GM21381 (cell line): Measurements from ENCODE around the gene CCSAP.
"Not testable (repeated sequence)": the region's sequence is repeated elsewhere in the genome, so short reads cannot be mapped to it uniquely, and the experiment has no call there.

ENCODE experiments used
- ATAC-seq: cut with Tn5 transposase; IDR thresholded peaks from one replicate; pipeline ENCODE4 v1.9.1; 2021; ENCODE audit warnings: mild to moderate bottlenecking, moderate library complexity; ENCODE audit not compliant: unreplicated experiment

Gene CCSAP, protein sequence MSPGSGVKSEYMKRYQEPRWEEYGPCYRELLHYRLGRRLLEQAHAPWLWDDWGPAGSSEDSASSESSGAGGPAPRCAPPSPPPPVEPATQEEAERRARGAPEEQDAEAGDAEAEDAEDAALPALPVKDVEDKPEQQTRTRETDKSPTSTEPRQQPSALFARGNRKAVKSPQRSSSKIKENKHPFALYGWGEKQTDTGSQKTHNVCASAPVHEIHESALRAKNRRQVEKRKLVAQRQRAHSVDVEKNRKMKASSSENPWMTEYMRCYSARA

DNA sequence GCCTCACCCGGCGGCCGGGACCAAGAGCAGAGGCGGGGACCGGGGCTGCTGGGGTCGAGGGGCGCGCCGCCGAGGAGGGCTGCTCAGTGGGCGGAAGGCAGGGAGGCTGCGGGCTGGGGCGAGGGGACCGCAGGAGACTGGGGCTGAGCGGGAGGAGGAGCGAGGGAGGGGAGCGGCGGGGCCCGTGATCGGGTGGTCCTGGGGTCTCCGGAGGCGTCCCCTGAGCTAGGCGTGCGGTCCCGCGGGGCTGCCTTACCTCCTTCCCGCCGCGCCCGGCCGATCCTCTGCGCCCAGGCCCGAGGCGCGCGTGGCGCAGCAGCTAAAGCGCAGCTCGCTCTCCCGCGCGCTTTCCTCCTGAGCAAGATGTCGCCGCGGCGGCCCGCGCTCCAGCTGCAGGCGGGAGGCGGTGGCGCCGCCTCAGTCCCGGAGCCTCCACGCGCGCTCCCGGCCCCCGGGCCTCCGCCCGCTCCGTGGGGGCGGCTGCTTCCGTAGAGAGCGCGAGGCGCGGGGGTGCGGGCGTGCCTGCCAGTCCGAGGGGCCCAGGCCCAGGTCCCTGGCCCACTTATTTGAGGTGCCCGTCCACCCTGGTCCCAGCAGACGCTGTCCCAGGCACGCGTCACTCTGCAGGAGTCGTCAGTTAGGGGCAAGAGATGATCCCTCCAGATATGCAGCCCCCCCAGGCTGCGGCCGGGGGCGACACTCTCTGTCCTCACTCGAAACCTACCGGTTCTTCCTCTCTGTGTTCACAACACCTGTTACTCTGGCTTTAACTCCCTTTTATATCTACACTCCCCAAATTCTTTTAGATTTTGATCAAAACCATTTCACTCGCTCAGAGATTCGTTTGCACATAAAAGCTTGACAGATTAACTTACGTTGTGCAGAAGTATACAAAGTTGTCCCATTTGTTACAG is at the start of gene CCSAP:
CCSAP (minus strand) TSS at position 392 of the 914 bp plus-strand sequence. CDS start 582 bp downstream, outside the sequence.
- ATAC-seq, result peak; percentile 38

DNA sequence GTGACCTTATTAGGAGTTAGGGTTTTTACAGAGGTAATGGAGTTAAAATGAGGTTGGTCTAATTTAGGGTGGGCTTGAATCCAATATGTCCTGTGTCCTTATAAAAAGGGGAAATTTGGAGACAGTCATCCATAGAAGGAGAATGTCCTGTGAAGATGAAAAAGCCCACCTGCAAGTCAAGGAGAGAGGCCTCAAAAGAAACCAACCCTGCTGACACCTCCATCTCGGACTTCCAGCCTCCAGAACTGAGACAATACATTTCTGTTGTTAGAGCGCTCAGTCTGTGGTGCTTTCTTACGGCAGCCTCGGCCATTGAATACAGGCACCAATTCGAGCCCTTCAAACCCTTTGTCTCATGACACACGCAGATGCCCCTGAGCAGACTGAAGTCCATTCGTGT is 47.3 kb upstream of the CCSAP start:
- ATAC-seq, result no peak

DNA sequence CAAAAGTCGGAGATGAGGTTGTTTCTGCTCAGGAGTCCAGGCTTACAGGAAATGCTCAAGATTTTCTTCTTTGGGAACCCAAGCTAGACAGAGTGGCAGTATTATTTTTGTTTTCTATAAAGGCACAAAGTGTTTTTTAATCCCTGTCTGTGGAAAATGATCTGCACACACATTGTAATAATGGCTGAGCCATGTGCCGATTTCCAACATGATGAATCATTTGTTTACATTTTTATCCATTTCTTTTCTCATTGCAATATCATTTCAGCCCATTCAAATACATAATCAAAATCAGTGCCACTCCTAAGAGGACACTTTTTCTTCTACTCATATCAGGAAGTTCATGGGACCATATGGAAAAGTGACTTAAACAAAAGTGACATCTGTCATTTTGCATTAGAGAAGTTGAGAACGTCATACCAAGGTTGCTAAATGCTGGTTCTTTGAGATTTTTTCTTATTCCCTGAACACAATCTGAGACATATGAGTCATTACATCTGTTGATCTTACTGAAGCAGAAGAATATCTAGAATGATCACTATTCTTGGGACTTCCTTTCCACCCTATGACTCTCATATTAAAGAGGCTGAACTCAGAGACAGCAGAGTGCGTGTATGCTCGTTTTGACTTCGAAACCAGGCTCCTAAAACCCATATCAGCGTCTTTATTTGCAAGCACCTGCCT is 46.2 kb upstream of the CCSAP start:
- no peak for ATAC-seq

DNA sequence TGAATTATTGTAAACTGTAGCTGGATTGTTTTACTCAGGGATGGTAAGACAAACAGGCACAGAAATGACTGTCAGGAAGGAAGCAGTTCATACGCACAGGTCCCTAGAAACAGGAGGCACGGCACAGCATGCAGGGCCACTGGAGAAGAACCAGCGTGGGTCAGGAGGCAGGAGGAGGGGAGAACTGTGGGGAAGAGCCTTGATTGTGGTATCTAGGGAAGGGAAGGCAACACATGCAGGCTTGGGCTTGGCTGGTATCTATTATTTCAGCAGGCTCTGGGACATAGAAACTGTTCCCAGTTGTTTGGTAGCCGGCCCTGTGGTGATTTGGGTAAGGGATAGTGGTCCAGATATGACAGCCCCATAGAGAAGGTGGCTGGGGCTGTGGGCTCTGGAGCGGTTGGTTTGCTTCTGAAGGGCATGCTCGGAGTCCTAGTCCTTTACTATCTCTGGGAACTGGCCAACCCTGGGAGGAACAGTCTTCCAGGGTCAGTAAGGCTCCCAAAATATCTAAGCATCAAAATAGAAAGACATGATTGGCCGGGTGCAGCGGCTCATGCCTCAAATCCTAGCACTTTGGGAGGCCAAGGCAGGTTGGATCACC is 43.1 kb upstream of the CCSAP start:
- ATAC-seq, result no peak

DNA sequence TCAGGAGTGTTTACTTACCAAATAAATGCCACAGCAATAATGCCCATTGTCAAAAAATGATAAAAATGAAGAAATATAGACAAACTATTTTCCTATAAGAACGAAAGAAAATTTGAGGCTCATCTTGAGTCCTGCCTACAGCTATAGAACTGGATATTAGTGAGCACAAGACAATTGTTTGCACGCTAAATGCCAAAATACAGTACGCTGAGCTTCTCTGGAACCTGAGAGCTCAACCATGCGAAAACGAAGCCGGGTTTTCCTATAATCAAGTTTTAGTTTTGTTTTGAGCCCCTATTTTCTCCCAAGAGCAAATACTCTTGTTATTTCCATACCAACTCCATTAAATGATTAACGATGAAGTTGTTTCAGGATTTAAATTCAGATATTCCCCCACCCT is 42.0 kb upstream of the CCSAP start:
- no peak for ATAC-seq

DNA sequence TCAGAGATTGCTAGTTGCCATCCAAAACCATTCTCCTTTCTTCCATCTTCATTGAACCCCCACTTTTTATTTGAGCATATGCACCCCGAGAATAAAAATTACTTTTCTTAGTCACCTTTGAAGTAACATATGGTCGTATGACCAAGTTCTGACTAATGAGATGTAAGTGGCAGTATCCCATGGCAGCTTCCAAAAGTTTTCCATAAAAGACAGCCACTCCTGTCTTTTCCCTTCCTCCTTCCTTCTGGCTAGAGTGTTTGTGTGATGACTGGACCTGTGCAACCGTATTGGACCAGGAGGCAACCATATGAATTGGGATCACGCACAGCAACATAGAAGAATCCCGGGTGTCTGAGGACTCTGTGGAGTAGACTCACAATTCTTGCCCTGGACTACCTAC is 41.1 kb upstream of the CCSAP start:
- ATAC-seq, result no peak

DNA sequence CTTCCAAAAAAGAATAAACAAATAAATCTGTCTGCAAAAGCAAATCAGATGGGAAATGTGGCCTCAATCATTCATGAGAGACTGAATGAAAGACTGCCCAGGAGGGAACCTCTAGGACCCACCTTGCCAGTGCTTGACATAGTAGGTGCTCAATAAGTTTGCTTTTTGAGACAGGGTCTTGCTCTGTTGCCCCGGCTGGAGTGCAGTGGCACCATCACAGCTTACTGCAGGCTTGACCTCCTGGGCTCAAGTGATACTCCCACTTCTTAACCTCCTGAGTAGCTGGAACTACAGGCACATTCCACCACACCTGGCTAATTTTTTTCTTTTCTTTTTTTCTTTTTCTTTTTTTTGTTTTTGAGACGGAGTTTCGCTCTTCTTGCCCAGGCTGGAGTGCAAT is 40.3 kb upstream of the CCSAP start:
- no peak for ATAC-seq

DNA sequence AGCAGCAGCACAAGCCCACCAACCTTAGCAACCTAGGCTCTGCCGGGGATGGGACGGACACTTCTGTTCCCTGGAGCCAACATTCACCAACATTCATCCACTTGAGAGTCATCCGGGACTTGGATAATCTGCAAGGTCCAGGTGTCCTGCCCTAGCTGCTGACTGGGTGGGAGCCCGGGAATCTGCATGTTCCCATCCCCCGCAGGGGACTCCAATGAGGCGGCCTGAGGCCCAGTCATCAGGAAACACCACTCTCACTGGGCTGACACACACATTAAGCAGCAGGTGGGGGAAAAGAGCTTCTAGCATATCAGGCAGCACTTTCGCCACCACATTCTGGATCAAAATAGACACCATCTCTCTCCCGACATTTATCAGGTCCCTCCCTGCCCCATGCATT is 38.4 kb upstream of the CCSAP start:
- ATAC-seq, result no peak

DNA sequence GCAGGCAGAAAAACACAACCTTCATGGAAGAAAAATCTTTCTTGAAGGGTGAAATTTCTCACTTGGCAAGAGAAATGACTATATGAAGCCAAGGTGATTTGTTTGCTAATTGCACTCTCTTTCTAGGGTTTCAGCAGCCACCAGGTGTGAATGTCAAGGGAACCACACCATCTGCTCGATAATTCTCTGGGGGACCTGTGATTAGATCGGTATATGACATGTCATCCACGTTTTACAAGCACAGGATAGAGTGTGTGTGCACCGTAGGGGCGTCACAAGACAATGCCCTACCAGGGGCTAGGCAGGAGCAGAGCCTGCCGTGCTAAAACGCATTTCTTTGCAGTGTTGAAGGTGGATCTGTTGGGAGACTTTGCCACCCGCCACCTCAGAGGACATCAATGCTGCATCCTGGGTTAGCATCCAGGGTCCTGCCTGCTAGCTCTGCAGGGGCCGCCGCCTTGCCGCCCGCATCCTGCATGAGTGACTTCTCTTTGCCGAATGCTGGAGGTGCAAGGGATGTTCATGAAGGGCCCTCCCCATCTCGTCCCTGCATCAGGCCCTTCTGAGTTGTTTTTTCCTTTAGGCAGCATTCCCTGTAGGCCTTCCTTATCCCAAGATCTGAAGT is 37.8 kb upstream of the CCSAP start:
- ATAC-seq, result no peak

DNA sequence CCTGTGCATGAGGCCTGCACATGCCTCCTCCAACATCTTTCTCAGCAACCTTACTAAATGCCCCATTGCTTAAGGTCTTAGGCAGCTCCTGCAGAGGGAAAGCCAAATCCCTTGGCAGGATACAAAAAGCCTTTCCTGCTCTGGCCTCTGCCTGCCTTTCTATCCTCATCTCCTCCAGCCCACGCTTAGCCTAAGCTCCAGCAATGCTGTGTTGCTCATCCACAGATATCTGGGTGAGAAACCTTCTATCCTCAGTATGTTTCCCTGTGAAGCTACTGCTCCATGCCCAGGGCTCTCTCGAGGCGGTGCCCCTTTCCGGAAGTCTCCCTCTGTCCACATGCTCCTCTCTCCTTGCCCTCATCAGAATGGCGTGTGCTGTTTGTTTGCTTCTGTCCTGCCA is 37.0 kb upstream of the CCSAP start:
- ATAC-seq, result no peak

DNA sequence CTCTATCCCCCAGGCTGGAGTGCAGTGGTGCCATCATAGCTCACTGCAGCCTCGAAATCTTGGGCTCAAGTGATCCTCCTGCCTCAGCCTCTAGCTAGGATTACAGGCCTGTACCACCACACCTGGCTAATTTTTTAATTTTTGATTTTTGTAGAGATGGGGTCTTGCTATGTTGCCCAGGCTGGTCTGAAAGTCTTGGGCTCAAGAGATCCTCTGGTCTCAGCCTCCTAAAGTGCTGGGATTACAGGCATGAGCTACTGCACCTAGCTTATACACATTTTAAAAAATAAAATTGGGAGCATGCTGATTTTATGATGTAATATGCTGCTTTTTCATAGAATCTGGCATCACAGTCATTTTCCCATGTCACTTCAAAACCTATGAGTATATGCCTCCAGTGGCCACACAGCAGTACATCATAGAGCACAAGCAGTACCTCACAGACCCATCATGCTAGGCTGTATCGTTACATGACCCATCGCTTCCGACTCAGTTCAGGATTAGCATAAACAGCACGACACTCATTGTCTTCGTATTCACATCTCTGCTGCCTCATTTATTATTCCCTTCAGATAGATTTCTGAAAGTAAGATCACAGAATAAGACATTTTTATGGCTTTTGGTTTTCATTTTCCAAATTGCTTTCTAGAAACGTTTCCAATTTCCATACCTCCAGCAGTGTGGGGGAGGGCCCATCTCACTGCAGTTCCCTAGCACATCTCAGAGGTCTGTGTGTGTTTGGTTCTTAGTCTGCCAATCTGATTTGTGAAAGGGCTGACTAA is 35.9 kb upstream of the CCSAP start:
- no peak for ATAC-seq

DNA sequence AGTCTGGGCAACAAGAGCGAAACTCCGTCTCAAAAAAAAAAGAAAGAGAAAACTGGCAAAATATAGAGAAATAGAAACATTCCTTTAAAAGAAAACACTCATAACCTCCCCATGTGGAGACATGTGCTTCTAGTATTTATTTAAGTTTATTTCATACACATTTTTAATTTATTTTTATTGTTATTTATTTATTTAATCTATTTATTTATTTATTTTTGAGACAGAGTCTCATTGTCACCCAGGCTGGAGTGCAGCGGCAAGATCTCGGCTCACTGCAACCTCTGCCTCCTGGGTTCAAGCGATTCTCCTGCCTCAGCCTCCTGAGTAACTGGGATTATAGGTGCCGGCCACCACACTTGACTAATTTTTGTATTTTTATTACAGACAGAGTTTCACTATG is 35.2 kb upstream of the CCSAP start:
- not testable (repeated sequence) for ATAC-seq

DNA sequence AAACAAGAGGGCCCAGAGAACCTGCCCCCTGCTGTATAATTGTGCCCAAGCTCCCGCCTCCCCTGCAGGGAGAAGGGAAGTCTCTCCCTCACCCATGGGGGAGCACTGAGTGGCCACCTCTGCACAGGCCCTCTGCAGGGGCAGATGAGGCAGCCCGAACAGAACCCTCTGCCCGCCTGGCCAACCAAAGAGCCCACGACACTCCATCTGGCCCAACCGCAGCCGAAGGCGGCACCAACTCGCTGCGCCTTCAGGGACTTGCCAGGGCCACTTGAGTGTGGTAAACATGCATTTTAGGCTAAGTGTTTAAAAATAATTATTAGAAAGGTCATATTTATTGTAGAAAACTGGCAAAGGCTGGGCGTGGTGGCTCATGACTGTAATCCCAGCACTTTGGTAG is 34.6 kb upstream of the CCSAP start:
- ATAC-seq, result no peak

DNA sequence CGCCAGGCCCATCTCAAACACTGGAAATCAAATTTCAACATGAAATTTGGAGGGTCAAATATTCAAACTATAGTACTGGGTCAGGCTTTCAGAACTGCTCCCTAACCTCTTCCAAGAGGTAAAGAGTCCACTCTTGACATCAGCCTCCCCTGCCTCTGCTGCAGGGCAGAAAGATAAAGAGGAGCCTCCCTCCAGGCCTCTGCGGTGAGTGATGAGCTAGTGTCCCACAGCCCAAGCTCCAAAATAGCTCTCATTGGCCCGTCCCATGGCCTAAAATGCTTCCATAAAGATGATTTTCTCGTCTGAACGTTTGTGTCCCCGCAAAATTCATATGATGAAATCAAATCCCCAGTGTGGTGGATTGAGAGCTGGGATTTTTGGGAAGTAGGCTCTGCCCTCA is 33.7 kb upstream of the CCSAP start:
- ATAC-seq, result no peak

DNA sequence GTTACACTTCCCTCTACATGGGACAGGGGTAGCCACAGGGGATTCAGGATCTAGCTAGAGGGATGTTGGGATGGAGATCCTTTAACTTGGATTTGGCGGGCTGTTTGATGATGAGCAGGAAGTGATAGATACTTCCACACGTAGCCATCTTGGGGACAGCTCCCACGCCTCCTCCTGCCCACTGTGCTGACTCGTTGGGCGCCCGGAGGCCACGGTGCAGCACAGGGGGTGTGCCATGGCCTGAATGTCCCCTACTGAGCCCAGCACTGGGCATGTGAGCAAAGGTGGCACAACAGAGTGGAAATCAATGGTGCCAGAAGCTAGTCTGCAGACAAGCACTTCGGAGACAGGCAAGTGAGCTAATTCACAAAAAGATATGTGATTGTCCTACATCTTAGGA is 31.6 kb upstream of the CCSAP start:
- ATAC-seq, result no peak

DNA sequence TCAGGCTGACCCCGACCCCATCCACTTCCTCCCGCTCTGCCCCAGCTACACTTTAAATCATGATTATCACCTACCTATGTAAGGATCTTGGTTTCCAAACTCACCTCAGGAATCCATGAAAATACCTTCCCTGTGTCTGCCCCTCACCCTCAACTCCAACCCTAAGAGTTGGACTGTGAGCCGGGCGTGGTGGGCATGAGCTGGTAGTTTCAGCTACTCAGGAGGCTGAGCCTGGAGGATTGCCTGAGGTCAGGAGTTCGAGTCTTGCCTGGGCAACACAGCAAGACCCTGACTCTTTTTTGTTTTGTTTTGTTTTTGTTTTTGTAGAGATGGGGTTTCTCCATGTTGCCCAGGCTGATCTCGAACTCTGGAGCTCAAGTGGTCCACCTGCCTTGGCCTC is 30.5 kb upstream of the CCSAP start:
- ATAC-seq, result no peak

DNA sequence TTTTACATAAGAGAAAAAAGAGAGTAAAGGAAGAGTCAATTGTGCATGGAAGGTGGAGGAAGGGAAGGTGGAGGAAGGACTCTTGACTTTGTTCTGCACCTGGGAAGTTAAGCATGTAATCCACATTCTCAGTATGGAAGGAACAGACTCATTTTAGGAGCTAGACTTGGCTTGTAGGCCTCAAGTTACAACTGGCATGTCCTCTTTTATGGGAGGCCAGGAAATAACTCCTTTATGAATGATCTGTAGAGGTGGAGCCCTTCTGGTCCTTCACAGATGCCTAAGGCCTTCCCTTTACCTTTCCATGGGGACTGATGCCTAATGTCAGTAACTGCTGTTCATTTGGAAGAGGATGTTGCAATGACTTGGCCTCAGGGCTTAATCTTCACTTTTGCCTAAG is 29.4 kb upstream of the CCSAP start:
- no peak for ATAC-seq

DNA sequence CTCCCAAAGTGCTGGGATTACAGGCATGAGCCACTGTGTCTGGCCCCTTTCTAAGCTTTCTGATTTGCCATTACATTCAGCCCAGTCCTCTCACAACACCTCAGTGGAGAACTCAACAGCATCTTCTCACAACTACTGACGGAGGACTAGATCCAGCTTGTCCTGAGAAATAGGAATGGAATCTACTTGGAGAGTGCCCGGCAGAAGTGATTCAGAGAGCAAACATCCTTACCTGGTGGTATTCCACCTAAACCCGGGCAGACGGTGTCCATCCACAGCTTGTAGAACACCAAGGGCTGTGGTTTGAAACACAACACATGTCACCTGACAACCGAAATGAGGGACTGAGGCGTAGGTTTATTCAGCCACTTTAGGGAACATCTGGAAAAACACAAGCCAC is 28.8 kb upstream of the CCSAP start:
- no peak for ATAC-seq

DNA sequence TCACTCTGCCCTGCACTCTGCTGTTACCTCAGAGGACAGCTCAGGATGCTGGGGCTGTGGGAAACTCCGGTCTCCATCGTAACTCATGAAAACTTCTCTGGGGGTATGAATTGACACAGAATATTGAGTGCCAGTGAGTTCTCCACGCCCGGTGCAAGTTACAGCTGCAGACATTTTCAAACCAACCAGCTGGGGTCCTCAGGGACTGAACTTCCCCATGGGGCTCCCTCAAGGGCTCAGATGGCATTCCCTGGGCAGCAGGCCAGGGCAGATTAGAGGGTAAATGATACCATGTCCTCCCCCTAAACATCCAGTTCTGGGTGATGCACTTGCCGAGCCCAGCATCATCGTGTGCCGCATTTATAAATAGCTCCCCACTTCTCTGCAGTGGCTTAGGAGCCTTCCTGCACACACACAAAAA is 27.8 kb upstream of the CCSAP start:
- ATAC-seq, result no peak

DNA sequence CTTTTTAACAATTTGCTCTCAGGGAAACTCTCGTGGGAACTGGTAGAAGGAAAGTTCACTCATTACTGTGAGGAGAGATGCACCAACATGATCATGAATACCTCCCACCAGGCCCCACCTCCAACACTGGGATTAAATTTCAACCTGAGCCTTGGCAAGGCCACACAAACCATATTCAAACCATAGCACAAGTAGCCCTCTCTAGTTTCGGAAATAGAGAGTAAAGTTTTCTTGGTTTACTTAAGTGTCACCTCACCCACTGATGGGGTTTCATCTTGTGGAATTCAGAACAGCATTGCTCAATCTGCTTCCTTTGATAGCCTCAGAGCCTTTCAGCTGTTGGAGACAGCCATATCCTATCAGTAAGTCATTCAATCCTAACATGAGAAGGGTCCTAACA is 25.5 kb upstream of the CCSAP start:
- ATAC-seq, result peak; percentile 72
